Activated naive CD8-positive, alpha-beta T cell treated with anti-CD3 and anti-CD28 coated beads for 36 hours (primary cell): ENCODE data around the gene GUCA2B. TPM values are rescaled to one million over a fixed set of nuclear protein-coding genes. Genes with fewer than 3 reads are reported as not detected.

ENCODE experiments used
- DNase-seq: peaks from one replicate; pipeline ENCODE4 v3.0.0; 2021
- H3K27ac Mint-ChIP-seq: one replicate; pipeline ENCODE4 v1.8.0; 2022; ENCODE audit warnings: mild to moderate bottlenecking, moderate library complexity, mixed read lengths
- H3K27me3 Mint-ChIP-seq: one replicate; pipeline ENCODE4 v1.8.0; 2022; ENCODE audit warnings: mild to moderate bottlenecking, mixed read lengths
- H3K36me3 Mint-ChIP-seq: one replicate; pipeline ENCODE4 v1.8.0; 2021; ENCODE audit warnings: mild to moderate bottlenecking, mixed read lengths
- H3K4me1 Mint-ChIP-seq: one replicate; pipeline ENCODE4 v1.8.0; 2021; ENCODE audit warnings: mixed read lengths
- H3K4me3 Mint-ChIP-seq: one replicate; pipeline ENCODE4 v1.8.0; 2022; ENCODE audit warnings: mild to moderate bottlenecking, moderate library complexity, mixed read lengths
- H3K9me3 Mint-ChIP-seq: one replicate; pipeline ENCODE4 v1.8.0; 2022; ENCODE audit warnings: mixed read lengths
- total RNA-seq, 2 experiments: library from RNA; stranded (reverse); gene quantifications; one replicate each; pipeline ENCODE4 v1.2.3, GENCODE V29; 2021

The GUCA2B gene
- total RNA-seq, 2 experiments from 2014 or later = not detected

DNA sequence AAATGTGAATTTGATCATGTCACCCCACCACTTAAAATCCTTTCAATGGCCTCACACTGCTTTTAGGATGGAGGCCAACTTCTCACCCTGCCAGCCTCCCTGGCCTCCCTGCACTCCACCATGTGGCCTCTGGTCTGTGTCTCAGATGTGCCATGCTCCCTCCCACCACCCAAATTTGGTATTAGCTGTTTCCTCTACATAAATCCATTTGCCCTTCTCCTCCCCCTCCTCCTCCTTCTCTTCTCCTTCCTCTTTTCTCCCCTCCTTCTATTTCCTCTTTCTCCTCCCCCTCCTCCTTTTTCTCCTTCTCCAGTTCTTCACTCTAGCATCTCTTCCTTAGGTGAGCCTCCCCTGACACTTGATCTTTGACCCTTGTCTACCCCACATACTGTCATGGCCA is 16.7 kb upstream of the GUCA2B start:
- no peak overlapping the region for H3K27ac Mint-ChIP-seq
- no peaks in the 10 kb centered on the region for H3K4me1 Mint-ChIP-seq
- H3K36me3 Mint-ChIP-seq = no peaks in the 10 kb centered on the region
- DNase-seq = no peak
- no peaks in the 10 kb centered on the region for H3K27me3 Mint-ChIP-seq
- H3K4me3 Mint-ChIP-seq = no peak overlapping the region
- H3K9me3 Mint-ChIP-seq = no peaks in the 10 kb centered on the region

DNA sequence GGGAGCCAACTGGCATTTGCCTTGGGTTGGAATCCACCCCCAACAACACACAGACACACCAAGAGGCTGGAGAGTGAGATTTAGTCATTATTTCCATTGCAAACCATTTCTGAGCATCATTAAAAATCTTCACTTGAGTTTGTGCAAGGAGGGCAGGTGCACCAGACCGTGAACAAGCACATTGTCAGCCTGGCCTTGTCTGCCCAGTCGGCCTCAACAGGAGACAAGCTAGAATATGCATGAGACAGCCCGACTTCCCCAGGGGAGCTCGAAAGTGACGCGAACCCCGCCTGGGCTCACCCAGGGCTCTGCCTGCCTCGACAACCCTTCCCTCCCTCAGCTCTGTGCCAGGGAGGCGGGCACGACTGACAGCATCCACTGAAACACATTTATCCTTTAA is 15.4 kb upstream of the GUCA2B start:
- Mint-ChIP-seq H3K27me3 (no peaks in the 10 kb centered on the region), H3K9me3 (no peaks in the 10 kb centered on the region), H3K4me1 (no peaks in the 10 kb centered on the region), H3K4me3 (no peak overlapping the region), H3K36me3 (no peaks in the 10 kb centered on the region), H3K27ac (no peak overlapping the region)
- no peak for DNase-seq

DNA sequence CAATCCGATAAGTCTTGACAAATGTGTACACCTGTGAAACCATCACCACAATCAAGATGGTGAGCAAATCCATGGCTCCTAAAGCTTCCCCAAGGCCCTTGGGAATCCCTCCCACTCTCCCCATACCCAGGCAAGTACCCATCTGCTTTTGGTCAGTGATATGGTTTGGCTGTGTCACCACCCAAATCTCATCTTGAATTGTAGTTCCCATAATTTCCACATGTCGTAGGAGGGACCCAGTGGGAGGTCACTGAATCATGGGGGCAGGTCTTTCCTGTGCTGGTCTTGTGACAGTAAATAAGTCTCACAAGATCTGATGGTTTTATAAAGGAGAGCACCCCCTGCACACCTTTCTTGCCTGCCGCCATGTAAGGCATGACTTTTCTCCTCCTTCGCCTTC is 14.6 kb upstream of the GUCA2B start:
- H3K27ac Mint-ChIP-seq = no peak overlapping the region
- H3K27me3 Mint-ChIP-seq = no peaks in the 10 kb centered on the region
- no peaks in the 10 kb centered on the region for H3K36me3 Mint-ChIP-seq
- H3K9me3 Mint-ChIP-seq = no peaks in the 10 kb centered on the region
- no peak overlapping the region for H3K4me3 Mint-ChIP-seq
- H3K4me1 Mint-ChIP-seq = peaks cover 5% of the 10 kb centered on the region
- no peak for DNase-seq

DNA sequence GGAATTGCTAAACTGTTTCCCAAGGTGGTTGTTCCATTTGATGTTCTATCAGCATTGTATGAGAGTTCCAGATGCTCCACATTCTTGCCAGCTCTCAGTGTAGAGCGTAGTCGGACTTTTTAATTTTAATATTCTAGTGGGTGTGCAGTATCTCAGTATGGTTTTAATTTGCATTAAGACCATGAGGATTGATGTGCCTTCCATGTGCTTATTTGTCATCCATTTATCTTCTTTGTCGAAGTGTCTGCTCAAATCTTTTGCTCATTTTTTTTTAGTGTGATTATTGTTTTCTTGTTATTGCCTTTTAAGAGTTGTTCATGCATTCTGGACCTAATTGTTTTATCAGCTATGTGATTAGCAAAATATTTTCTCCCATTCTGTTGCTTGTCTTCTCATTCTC is 13.8 kb upstream of the GUCA2B start:
- Mint-ChIP-seq H3K36me3 (no peaks in the 10 kb centered on the region), H3K4me3 (no peak overlapping the region), H3K27ac (no peak overlapping the region), H3K27me3 (peaks cover 2% of the 10 kb centered on the region), H3K4me1 (peaks cover 6% of the 10 kb centered on the region), H3K9me3 (no peaks in the 10 kb centered on the region)
- no peak for DNase-seq

DNA sequence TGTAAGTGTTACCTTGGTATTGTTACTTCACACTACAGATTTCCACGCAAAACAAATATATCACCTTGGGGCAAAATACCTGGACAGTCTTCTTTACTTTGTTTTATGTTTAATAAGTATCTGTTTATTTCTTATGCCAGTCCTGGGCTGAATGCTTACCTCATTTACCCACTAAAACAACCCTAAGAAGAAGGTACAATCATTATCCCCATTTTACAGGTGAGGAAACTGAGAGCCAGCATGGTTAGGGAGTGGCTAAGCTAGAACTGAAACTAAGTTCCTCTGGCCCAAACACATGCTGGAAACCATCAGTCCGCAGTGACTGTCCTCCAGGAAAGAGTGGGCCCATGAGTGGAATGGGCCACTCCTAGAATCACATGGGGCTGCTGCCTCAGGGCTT is 13.0 kb upstream of the GUCA2B start:
- peaks cover 6% of the 10 kb centered on the region for H3K4me1 Mint-ChIP-seq

DNA sequence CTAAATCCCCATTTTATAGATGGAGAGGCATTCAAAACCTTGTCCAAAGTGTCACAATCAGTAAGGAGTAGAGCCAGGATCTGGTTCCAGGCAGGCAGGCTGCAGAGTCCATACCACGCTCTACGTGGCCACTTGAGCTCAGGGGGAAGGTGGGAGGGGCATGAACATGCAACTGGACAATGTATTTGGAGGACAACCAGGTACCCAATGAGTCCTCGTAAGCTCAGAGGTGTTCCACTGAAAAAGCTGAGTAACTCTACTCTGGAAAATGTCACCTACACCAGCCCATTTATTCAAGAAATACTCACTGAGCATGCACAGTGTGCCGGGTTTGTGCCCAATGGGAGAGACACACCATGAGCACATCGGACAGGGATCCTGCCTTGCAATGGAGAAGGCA is 11.2 kb upstream of the GUCA2B start:
- no peaks in the 10 kb centered on the region for H3K36me3 Mint-ChIP-seq
- H3K9me3 Mint-ChIP-seq = no peaks in the 10 kb centered on the region
- H3K27ac Mint-ChIP-seq = no peak overlapping the region
- no peak overlapping the region for H3K4me3 Mint-ChIP-seq
- peaks cover 12% of the 10 kb centered on the region for H3K27me3 Mint-ChIP-seq
- no peak for DNase-seq
- H3K4me1 Mint-ChIP-seq = peaks cover 6% of the 10 kb centered on the region

More for the DNA sequence above, 13.0 kb upstream of the GUCA2B start:
- peaks cover 8% of the 10 kb centered on the region for H3K27me3 Mint-ChIP-seq
- no peak overlapping the region for H3K27ac Mint-ChIP-seq
- H3K36me3 Mint-ChIP-seq = no peaks in the 10 kb centered on the region
- no peak overlapping the region for H3K4me3 Mint-ChIP-seq
- H3K9me3 Mint-ChIP-seq = no peaks in the 10 kb centered on the region
- no peak for DNase-seq

DNA sequence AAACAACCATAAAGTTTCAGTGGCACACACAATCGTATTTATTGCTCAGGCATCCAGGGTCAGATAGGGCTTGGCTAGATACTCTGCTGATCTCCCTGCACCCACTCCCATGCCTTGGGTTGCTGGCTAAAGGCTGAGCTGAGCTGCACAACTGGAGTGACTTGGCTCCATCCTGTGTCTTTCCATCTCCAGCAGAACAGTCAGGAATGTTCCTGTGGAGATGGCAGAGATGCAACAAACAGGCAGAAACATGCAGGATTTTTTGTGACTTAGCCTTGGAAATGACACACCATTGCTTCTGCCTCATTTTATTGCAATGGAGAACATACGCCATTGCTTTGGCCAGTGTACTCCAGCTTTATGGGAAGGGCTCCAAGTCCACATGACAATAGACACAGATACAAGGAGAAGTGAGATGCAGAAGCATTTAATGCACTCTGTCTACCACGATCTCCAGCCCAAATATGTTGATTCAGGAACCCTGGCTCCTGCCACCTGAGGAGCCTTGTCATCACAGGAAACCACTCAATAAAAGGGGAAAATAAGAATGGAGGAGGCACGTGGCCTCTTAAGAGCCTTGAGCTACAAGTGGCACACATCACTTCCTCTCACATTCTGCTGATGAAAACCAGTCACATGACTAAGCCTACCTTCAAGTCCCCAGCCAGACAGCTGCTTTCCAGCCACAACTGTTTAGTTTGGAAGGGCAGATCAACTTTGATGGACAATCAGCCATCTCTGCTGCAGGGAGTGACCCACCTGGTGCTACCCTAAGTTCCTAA is 10.1 kb upstream of the GUCA2B start:
- peaks cover 12% of the 10 kb centered on the region for H3K27me3 Mint-ChIP-seq
- peaks cover 6% of the 10 kb centered on the region for H3K4me1 Mint-ChIP-seq
- no peak overlapping the region for H3K4me3 Mint-ChIP-seq
- no peak for DNase-seq
- H3K9me3 Mint-ChIP-seq = no peaks in the 10 kb centered on the region
- H3K36me3 Mint-ChIP-seq = no peaks in the 10 kb centered on the region
- H3K27ac Mint-ChIP-seq = no peak overlapping the region

DNA sequence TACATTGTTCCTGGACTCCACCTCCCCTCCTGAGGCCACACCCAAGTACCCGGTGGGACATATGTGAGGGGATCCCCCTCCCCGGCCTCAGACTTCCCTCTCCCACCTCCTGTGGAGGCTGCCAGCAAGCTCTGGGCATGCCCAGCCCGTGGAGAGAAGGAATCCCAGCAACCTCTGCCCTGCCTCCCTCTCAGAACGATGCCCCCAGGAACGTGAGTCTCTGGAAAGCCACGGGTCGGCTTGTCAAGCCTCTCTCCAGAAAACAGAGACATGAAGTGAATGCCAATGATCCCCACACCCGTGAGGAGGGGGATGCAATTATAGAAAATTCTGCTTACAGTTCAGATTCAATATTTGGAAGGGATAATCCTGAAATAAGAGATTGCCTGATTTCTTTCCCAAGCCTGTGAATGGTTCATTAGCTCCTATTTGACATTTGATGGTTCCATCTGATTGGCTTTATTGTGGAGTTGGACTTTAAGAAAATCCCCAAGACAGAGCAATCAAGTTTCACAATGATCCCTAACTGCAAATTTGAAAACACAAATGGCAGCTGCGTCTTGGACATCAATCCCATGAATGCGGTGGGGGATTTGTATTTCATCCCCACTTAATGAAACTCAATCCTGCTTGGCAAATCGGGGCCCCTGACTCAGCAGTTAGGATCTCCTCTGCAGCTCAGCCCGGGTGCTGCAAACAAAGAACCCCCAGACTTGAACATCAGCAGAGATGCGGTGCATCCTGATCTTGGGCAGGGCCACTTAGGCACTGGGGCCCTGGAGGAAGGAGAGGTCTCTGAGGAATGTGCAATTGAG is 9.1 kb upstream of the GUCA2B start:
- Mint-ChIP-seq H3K4me1 (peaks cover 6% of the 10 kb centered on the region), H3K4me3 (no peak overlapping the region), H3K27ac (no peak overlapping the region), H3K36me3 (no peaks in the 10 kb centered on the region), H3K9me3 (no peaks in the 10 kb centered on the region), H3K27me3 (peaks cover 12% of the 10 kb centered on the region)
- no peak for DNase-seq

DNA sequence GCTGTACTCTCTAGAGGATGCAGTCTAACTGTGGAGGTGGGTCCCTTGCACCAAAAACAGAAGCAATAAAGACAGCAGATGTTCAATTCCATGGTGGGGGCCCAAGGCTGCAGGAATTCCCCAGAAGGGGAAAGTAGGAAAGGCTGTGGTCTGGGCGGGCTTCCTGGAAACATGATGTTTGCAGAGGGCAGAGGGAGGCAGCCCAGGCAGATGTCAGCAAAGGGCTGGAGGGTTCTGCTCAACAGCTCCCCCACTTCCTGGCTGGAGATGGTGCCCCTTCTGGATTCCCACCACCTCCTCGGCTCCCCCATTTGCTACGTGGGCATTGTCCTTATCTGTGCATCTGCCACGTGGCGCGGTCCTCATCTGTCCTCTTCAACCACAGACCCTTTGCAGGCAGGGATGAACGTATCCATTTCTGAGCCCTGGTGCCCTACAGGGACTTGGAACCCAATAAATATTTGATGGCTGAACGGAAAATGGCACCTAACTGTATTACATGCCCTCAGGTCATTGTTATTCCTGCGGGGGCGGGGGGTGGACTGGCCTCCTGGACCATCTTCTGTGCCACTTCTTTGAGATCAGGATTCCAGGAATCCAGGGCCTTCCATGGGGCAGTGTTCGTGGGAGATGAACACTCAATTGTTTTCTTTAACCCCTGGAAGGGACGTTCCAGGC is 8.4 kb upstream of the GUCA2B start:
- Mint-ChIP-seq H3K27me3 (peaks cover 12% of the 10 kb centered on the region), H3K27ac (no peak overlapping the region), H3K4me1 (peaks cover 6% of the 10 kb centered on the region), H3K36me3 (no peaks in the 10 kb centered on the region), H3K9me3 (no peaks in the 10 kb centered on the region), H3K4me3 (no peak overlapping the region)
- no peak for DNase-seq

DNA sequence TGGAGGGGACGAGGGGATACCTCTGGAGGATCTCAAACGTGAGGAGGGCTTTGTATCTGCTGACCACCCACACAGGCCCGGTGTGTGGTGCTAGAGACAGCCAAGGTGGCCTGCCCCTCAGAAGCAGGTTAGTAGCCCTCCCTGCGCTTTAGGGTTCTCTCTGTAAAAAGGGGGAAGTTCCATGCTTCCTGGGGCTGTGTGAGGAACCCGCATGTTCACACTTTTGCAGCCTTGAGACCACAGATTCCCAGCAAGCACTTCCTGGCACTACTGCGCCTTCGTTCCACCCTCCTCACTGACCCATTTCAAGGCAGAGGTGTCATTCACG is 7.9 kb upstream of the GUCA2B start:
- DNase-seq = no peak
- no peaks in the 10 kb centered on the region for H3K9me3 Mint-ChIP-seq
- no peak overlapping the region for H3K4me3 Mint-ChIP-seq
- no peak overlapping the region for H3K27ac Mint-ChIP-seq
- peaks cover 16% of the 10 kb centered on the region for H3K27me3 Mint-ChIP-seq
- H3K36me3 Mint-ChIP-seq = no peaks in the 10 kb centered on the region
- peaks cover 6% of the 10 kb centered on the region for H3K4me1 Mint-ChIP-seq

DNA sequence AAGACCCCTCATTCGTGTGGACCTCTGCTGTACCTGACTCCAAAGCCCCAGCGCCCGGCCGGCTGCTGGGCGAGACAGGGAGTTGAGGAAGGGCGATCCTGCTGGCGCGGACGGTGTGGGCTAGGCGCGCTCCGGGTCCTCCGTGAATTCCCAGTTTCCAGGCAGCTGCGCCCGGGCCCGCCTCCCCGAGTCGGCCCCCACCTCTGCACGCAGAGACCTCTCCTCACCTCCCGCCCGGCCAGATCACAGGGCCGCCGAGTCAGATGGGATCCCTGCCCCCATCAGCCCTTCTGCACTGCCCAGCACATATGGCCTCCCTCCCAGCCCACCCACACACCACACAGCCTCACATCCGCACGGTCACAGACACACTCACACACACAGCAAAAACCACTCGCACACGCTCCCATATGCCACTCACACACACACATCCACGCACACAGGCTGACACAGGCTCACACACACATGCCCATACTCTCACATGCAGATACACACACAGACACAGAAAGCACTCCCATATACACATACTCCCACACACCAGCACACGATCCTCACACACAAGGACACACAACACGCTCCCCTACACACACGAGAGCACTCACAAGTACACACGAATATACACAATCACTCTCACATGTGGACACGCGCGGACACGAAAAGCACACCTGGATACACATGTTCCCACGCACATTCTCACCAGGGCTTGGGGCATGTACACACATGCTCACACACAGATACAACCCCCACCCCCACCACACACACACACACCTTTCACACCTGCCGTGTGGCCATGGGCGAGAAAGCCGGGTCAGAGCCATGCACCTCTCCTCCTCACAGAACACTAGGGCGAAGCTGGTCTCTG is 7.2 kb upstream of the GUCA2B start:
- peaks cover 17% of the 10 kb centered on the region for H3K27me3 Mint-ChIP-seq
- H3K36me3 Mint-ChIP-seq = no peaks in the 10 kb centered on the region
- H3K9me3 Mint-ChIP-seq = no peaks in the 10 kb centered on the region
- no peak for DNase-seq
- H3K4me3 Mint-ChIP-seq = no peak overlapping the region
- H3K27ac Mint-ChIP-seq = no peak overlapping the region
- peaks cover 6% of the 10 kb centered on the region for H3K4me1 Mint-ChIP-seq

DNA sequence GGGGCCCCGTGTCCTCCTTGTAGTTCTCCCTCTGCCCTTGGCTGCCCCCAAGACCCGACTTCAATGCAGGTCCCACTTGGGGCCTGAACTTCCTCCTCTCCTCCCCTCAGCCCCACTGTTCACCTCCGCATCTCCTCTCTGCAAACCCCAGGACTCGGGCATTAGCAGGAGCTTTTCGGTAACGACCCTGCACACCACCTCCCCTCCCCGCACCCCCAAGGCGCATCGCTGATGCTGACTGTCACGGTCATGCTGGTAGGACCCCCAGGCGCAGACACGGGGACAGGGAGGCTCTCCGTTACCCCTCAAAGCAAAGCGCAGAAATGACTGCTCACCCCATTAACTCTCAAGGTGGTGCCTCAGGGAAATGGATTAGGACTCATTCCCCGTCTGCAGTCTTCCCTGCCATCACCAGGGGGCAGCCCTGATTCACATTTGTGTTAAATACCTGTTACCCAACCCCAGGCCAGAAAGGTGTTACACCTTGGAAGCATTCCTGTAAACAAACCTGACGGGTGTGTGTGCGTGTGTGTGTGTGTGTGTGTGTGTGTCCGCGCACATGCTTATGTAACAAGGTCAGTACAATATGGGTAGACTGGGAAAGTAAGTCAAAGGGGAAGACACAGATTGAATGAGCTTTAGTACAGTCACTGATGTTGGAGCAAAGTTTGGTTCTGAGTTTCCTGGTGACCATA is 6.4 kb upstream of the GUCA2B start:
- peaks cover 17% of the 10 kb centered on the region for H3K27me3 Mint-ChIP-seq
- DNase-seq = peak; percentile 67
- H3K4me3 Mint-ChIP-seq = no peak overlapping the region
- no peaks in the 10 kb centered on the region for H3K36me3 Mint-ChIP-seq
- peaks cover 6% of the 10 kb centered on the region for H3K4me1 Mint-ChIP-seq
- no peak overlapping the region for H3K27ac Mint-ChIP-seq
- no peaks in the 10 kb centered on the region for H3K9me3 Mint-ChIP-seq

DNA sequence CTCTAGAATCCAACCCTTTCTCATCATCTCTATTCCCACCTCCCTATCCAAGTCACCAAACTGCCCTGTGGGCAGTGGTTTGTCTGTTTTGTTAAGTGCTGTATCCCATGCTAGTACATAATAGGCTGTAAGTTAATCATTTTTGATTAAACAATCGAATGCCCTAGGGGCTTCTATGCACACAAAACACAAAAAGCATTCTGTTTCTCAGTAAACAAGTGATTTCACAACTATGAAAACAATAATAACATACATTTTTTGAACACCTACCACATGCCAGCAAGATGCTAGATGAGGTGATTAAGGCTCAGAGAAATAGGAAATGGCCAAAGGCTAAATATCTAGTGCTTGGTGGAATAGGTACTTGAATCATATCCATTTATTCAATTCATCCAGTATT is 5.0 kb upstream of the GUCA2B start:
- H3K4me3 Mint-ChIP-seq = no peak overlapping the region
- no peaks in the 10 kb centered on the region for H3K9me3 Mint-ChIP-seq
- H3K4me1 Mint-ChIP-seq = peaks cover 5% of the 10 kb centered on the region
- H3K36me3 Mint-ChIP-seq = no peaks in the 10 kb centered on the region
- H3K27ac Mint-ChIP-seq = no peak overlapping the region
- peaks cover 17% of the 10 kb centered on the region for H3K27me3 Mint-ChIP-seq
- DNase-seq = no peak

DNA sequence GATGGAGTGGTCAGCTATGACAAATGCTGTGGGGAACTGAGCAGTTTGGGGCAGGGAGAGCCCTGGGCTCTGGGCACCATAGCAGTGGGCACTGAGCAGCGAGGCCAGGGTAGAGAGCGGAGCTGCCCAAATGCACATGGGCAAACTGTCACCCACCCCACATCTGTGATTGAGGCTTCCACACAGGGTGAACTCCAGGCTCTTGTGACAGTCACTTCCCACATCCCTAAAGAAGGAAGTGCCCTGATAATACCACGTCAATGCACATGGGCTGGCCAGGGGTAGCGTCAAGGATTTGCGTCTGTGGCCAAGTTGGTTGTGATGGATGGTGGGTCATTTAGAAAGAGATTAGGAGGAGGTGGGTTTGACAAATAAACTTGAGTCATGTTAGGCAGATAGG is 2.6 kb upstream of the GUCA2B start:
- Mint-ChIP-seq H3K4me3 (no peak overlapping the region), H3K4me1 (no peaks in the 10 kb centered on the region), H3K36me3 (no peaks in the 10 kb centered on the region), H3K27ac (no peak overlapping the region), H3K27me3 (peaks cover 5% of the 10 kb centered on the region), H3K9me3 (no peaks in the 10 kb centered on the region)
- no peak for DNase-seq
